ENCODE measurements around the gene SYT5. TPM values are rescaled to one million over a fixed set of nuclear protein-coding genes. Genes with fewer than 3 reads are reported as not detected.

Gene SYT5
- total and polyA plus RNA-seq, 2 of the 13 experiments (the other 11 are each of a cell fraction or from before 2014, with no cell fraction given) = not detected

- no peak for TF ChIP-seq TRAFD1 (CRISPR knock-in tag; IDR thresholded peaks at IDR 0.05; ENCODE audit: borderline replicate concordance)
- TF ChIP-seq ZNF280D (CRISPR knock-in tag; IDR thresholded peaks at IDR 0.05) = peak; percentile 88
- no peak for TF ChIP-seq KDM4B (CRISPR knock-in tag; IDR thresholded peaks at IDR 0.05)
- no peak for TF ChIP-seq GTF3A (CRISPR knock-in tag; conservative IDR thresholded peaks at IDR 0.05)
- no peak for TF ChIP-seq CC2D1A (CRISPR knock-in tag; IDR thresholded peaks at IDR 0.05)
- TF ChIP-seq ZBTB37 (CRISPR knock-in tag; IDR thresholded peaks at IDR 0.05) = no peak
- no peak for TF ChIP-seq HDAC2 (CRISPR knock-in tag; IDR thresholded peaks at IDR 0.05)
- no peak for TF ChIP-seq LCORL (IDR thresholded peaks at IDR 0.05)
- TF ChIP-seq LCORL (CRISPR knock-in tag; IDR thresholded peaks at IDR 0.05) = 0 out of 2 replicates have a peak, but pooled peaks have one; percentile 28
- no peak for TF ChIP-seq ZNF441 (CRISPR knock-in tag; IDR thresholded peaks at IDR 0.05; ENCODE audit: borderline replicate concordance)
- TF ChIP-seq TBP (CRISPR knock-in tag; IDR thresholded peaks at IDR 0.05) = no peak
- TF ChIP-seq ZFP62 (CRISPR knock-in tag; IDR thresholded peaks at IDR 0.05) = no peak
- no peak for TF ChIP-seq SALL2 (CRISPR knock-in tag; IDR thresholded peaks at IDR 0.05)
- TF ChIP-seq ZNF260 (CRISPR knock-in tag; IDR thresholded peaks at IDR 0.05; ENCODE audit: borderline replicate concordance, low read depth) = no peak
- no peak for TF ChIP-seq ATAD3A (CRISPR knock-in tag; IDR thresholded peaks at IDR 0.05)
- TF ChIP-seq ZBTB14 (CRISPR knock-in tag; IDR thresholded peaks at IDR 0.05) = no peak
- no peak for TF ChIP-seq ZGPAT (CRISPR knock-in tag; IDR thresholded peaks at IDR 0.05)
- no peak for TF ChIP-seq SAFB2 (CRISPR knock-in tag; IDR thresholded peaks at IDR 0.05; ENCODE audit: borderline replicate concordance, low read depth)
- TF ChIP-seq ZMYM3 (CRISPR knock-in tag; IDR thresholded peaks at IDR 0.05) = no peak
- TF ChIP-seq CENPT (CRISPR knock-in tag; IDR thresholded peaks at IDR 0.05; ENCODE audit: low read depth) = no peak
- no peak for TF ChIP-seq GLMP (CRISPR knock-in tag; IDR thresholded peaks at IDR 0.05; ENCODE audit: borderline replicate concordance)
- no peak for TF ChIP-seq ASH2L (IDR thresholded peaks at IDR 0.05; ENCODE audit: insufficient read length, low read depth, low read length)
Measured at GRCh38 chr19:55212447-55212846, 32.4 kb upstream of the SYT5 start (continued).
